ACC112 (cell line): ENCODE measurements around the gene DYNC2LI1.

Experiments used
- H2AFZ ChIP-seq: fragments of 200-600 bp; sonication (generic); one replicate; pipeline ENCODE4 v1.6.0; 2017; ENCODE audit warnings: antibody characterized with exemption, low read length; ENCODE audit not compliant: unreplicated experiment
- H3K27ac ChIP-seq: fragments of 200-600 bp; sonication (generic); 2 replicates; pipeline ENCODE4 v1.5.1; 2014; ENCODE audit warnings: low read depth, mild to moderate bottlenecking, antibody characterized with exemption, low read length, moderate library complexity
- H3K27me3 ChIP-seq: fragments of 200-600 bp; sonication (generic); 2 replicates; pipeline ENCODE4 v1.6.1; 2014; ENCODE audit warnings: mild to moderate bottlenecking, antibody characterized with exemption, low read length, moderate library complexity, mixed read lengths; ENCODE audit not compliant: insufficient read depth
- H3K36me3 ChIP-seq: fragments of 200-600 bp; sonication (generic); 2 replicates; pipeline ENCODE4 v1.6.1; 2016; ENCODE audit warnings: mild to moderate bottlenecking, antibody characterized with exemption, low read length, moderate library complexity, mixed read lengths; ENCODE audit not compliant: insufficient read depth
- H3K4me1 ChIP-seq: fragments of 200-600 bp; sonication (generic); one replicate; pipeline ENCODE4 v1.6.1; 2016; ENCODE audit warnings: low read length, mixed read lengths; ENCODE audit not compliant: insufficient read depth, unreplicated experiment, control insufficient read depth
- H3K4me3 ChIP-seq: fragments of 200-600 bp; sonication (generic); 2 replicates; pipeline ENCODE4 v1.5.1; 2014; ENCODE audit warnings: mild to moderate bottlenecking, low read depth, low read length
- H3K79me2 ChIP-seq: fragments of 200-600 bp; sonication (generic); one replicate; pipeline ENCODE4 v1.6.0; 2016; ENCODE audit warnings: low read length; ENCODE audit not compliant: control insufficient read depth, unreplicated experiment, insufficient read depth

DYNC2LI1 gene

GRCh38 chr2:43855292-43855691 is 81.5 kb downstream of the DYNC2LI1 start:
- H3K4me3 ChIP-seq: no peak overlapping the region
- no peaks in the 10 kb centered on the region for H3K36me3 ChIP-seq
- H3K79me2 ChIP-seq: no peaks in the 10 kb centered on the region
- H3K4me1 ChIP-seq: no peaks in the 10 kb centered on the region
- peaks cover 88% of the 10 kb centered on the region for H3K27me3 ChIP-seq
- no peak overlapping the region for H2AFZ ChIP-seq
- no peak overlapping the region for H3K27ac ChIP-seq
